GM18909 (cell line): Measurements from ENCODE around the gene CADM1.

Experiments
- ATAC-seq: cut with Tn5 transposase; IDR thresholded peaks from one replicate; pipeline ENCODE4 v1.9.1; 2021; ENCODE audit warnings: mild to moderate bottlenecking; ENCODE audit not compliant: unreplicated experiment, poor library complexity

CADM1 gene

DNA sequence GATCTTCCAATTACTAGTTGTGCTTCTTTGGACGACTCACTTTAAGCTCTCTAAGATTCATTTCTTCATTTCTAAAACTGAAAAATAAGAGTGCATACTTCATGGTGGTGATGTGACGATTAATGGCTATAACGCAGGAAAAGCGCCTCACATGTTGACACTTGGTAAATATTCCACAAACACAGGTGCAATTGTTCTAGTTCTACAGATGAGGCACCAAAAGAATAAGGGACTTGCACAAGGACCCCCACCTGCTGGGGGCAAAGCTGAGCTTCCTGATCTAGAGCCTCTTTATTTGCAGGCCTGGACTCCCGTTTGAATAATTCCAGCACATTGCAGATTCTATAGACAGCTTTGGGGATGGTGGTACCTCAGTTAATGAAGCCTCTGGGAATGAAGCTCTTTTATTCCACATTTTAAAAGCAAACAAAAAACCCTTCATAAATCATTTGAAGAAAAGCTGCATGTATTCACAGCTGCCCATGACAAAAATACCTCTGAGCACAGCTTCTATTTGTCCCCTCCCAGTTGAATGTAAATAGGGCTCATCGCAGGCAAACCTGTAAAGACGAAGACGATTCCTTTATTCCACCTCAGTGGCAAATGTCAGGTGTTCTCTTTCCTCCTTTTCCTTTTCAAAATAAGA, 14.9 kb upstream of the CADM1 start:
- no peak for ATAC-seq

DNA sequence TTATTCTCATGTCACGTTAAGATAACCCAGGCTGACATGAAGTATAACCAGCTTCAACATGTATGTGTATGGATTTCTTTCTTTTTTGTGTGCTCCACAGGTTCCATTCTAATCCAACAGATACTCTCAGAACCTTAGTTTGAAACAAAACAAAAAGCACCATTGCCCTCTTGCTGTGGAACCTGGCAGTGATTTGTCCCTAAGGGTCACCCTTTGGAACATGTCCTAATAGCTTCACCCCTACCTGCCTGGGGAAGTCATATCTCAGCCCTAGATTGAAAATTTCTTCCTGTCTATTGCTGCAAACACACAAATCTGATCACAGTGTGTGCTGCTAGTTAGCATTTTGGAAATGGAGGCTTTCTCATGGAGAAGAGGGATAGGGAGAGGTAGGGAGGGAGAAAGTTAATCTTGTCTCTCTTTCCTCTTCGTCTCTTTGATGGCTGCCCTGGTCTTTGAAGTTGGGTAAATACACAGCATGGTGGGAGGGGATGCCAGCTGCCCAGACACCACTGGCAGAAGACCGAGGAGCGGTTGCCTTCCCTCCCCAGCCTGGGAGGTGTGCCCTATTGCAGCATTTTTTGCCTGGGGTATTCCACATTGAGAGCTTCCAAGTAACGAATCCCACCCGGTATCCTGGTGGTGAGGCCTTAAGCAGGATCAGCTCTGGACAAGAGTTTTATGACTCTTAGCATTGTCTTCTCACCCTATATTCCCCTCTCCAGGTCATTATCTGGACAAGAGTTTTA, 11.6 kb upstream of the CADM1 start:
- ATAC-seq = no peak

DNA sequence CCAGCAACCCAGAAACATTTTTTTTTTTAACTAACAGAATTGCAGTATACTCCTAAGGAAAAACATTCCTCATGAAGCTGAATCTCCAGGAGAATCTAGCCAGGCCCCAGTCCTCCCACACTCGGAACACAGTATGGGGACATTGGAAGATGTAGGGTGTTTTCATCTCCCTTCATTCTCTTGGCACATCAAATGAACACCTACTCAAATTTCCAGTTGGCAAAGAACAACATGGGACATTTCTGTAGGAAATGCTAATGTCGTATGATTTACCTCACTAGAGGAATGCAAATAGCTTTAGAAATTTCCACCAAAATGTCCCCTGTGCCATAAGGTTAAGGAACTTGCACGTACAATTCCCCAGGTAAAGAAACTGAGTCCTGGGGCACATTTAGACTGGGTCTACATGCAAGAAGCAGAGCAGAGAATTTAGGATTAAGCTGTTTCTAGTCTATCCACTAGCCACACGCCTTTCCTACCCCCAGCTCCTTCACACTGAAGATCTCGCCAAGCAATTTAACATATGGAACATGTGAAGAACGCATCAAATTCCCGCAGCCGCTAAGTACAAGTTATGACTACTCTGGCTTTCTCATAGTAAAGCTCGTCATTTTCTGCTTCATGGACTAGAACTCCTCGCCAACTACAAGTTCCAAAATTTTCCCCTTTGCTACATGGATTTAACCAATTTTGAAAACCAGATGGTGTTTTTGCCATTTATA, 2.9 kb upstream of the CADM1 start:
- no peak for ATAC-seq

DNA sequence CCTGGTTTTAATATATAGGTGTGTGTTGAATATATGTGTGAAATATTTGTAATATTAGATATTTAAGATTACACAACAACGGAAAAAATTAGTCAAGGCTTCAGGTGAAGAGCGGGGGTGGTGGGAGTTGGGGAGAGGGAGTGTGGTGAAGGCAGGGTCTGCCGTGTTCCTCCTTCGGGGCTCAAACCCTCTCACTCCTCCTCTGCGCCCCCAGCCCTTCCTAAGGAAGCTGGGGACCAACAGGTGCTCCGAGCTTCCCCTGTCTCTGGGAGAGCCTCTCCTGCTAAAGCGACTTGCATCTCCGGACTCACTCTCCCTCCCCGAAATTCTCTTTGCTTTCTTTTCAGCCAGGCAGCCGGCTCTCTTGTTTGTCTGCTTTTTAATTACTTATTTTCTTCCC, 960 bp upstream of the CADM1 start:
- no peak for ATAC-seq

DNA sequence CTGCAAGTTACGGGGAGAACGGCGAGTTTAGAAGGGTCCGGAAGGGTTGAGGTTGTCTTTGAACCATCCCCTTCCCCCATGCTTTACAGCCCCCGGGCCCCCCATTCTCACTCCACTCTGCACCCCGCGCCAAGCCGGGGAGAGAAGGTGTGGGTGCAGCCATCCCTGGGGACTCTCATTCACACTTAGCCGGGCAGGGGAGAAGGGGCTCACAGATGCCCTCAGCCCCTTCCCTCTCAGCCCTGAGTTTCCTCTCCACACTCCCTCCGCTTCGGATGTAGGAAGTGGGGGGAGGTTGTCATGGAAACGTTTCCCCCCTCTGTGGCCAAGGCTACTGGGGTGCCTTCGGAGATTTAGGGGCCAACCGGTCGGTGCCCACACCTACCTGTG, 334 bp downstream of the CADM1 start:
- ATAC-seq = no peak

DNA sequence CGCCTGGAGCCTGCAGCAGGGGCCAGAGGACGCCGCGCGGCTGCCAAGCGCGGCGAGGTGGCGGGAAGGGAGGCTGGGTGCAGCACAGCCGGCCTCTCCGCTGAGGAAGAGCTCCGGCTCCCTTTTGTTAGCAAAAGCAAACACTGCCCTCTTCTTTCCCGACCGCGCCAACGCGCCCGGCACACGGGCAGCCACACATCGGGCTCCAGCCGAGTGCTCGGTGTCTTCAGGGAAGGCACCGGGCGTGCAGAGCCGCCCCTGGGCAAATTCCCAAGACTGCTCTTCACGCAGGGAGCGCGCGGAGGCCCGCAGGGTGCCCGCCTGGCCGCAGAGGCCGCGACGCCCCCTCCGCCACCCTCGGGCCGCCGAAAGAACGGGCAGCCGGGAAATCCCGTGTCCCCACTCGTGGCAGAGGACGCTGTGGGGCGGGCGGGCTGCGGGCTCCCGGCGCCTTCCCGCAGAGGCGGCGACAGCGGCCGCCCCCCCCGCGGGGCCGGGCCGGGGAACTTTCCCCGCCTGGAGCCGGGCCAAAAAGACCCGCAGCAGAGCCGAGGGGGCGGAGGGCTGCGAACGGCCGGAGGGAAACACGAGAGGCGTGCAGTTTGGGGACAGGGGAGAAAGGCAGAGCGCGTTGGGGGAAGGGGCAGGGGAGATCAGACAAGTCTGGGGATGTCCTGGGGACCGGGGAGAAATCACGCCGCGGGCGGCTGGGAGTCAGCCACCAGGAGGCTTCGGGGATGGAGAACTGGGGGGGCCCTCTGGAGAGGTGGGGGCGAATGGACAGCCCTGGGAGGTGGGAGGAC, 931 bp downstream of the CADM1 start:
- peak; percentile 38 for ATAC-seq

DNA sequence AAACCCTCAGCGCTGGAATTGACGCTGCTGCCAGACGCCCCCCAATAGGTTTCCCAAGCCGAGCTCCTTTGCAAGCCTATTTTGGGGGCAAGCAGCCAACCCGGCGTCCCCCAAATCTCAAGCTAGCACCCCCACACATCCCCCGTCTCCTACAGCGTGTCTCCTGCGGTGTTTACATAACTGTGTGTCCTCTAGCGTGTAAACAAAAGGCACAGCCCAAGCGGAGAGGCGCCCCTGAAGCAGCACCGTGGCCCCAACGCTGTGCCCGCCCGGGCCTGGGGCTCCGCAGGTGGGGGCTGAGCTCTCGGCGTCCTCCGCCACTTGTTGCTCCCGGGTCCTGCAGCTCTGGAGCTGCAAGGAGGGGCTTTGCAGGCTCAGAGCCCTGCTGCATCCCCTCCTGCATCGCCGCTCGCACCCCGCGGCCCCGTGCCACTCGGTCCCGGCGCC, 1.6 kb downstream of the CADM1 start:
- no peak for ATAC-seq

DNA sequence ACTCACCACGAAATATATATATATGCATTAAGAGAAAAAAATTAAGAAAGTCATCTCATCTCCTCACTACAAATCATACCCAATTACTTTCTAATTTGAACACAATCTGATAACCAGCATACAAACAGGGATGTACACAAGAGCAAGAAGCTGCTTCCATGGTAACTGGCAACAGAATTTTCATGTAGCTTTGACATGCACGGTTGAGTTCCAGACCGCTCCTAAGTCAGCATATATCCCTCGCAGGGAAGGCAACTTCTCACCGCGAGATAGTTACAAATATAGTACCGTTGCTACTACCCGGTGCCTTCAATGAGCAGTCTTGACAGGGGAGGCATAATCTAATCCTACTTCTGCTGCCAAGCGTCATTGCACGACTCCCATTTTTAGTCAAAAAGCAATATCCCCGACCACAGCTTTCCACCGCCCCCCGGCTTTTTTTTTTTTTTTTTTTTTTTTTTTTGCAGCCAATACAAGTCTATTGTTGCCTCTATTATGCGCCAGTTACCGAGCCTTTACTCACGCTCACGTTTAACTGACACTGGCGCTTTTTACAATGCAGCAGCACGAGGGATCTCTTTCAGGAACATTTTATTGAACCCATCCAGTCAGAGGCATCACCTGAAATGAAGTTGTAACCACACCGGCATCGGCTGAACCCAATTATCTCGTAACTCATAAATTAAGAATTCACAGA, 2.2 kb downstream of the CADM1 start:
- ATAC-seq = no peak

DNA sequence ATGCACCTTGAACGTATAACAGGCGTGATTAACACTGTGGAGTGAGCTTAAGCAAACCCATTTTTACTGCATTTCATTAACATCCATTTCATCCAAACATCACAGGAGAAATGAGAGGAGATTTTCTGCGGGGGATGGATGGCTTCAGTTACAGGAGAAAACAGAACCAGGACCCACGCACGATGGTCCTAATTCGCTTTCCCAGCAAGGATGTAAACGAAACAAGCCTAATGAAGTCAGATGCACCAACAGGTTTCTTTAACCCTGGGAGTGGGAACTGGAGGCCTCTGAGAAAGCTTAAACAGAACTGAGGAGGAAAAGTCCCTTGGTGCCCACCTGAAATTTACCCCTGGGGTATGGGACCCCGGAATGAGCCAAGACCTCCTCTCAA, 2.7 kb downstream of the CADM1 start:
- no peak for ATAC-seq

DNA sequence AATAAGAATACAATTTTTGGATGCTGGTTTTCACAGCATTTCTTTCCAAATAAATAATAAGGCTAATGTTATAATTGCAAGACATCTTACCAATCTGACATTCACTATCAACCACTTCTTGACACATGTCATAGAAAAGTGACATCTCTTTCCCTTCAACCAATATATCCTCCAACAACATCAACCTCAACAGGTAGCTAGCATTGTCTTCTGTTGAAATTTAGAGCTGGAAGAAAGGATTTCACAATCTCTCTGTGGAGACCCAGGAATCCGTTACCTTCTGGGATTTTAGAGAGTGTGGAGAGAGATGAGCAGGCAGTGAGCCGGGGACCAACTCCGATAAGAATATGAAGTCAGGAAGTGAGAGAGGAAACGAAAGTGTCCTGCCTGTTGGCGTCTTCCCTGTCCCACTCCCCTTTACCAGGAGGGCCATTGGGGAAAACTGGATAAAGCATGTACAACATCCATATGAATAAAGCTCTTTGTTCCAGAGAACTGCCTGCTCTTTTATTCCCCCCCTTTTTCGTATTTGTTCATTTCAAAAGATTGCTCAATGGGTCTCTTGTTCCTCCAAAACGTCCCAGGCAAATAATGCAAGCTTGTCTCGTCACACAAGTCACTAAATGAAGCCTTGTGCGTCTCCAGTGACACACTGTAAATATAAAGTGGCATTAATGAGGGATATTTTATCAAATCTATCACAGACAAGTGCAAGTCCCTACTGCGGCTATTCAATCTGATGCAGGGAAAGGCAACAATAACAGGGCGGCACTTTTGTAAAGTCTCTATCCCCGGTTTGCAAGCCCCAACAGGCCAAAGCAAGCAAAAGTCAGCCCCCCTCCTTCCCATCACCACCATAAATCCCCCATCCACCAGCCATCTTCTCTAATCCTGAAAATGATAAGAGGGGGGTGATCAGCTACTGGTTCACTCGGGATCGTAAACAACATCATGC, 3.4 kb downstream of the CADM1 start:
- ATAC-seq = no peak

DNA sequence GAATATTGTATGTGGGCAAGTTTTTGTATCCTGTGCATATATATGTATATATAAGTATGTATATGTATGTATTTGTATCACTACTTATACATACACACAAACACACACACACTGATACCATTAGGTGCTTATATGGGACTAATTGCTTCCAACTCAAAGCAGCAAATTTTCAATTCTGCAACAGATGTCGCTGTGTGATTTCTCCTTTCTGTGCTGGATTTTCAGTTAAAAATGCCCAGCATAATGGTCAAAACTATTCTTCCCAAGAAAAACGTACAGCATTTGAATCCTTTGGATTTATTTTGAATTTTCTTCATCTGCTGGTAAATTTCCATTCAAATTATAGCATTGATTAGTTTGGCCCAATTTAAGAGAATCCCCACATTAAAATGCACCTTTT, 4.3 kb downstream of the CADM1 start:
- no peak for ATAC-seq

DNA sequence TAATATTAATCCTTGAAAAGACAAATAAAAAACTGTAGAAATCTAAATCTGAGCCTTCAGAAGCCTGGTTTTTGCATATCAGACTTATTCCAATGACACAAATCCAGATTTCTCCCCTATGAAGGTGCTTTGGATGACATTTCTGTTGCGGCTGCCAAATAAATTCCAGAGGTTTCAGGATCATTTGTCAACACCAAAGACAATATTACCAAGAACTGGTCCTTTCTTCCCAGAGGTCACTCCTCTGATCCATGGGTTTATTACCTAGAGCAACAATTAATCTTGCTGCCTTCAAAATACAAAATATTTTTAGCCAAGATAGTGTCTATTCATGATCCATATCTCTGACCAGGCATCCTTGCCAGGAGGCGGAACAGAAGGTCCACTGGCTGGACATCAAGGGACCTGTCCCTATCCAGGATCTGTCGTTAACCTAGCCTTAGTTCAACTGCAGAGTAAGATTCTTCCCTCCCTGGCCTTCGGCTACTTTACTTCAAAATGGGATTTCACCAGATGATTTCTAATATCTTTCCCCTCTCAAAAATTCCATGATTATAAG, 4.9 kb downstream of the CADM1 start:
- ATAC-seq = no peak

DNA sequence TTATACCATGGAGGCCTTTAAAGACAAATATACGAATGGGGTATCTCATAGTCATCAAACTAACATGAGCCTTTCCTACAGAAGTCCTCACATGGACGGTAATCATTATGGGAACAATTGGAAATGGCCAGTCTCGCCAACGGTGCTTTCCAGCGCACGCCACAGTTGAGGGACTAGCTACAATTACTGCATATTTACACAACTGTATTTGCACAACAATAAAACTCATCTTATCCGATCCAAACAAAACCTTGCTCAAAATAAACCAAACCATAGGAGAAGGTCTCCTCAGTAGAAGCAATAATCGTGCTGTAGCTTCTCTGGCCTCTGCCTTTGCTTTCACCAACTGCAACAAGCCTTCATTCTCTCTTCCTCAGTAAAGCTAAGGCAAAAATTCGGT, 5.9 kb downstream of the CADM1 start:
- no peak for ATAC-seq

DNA sequence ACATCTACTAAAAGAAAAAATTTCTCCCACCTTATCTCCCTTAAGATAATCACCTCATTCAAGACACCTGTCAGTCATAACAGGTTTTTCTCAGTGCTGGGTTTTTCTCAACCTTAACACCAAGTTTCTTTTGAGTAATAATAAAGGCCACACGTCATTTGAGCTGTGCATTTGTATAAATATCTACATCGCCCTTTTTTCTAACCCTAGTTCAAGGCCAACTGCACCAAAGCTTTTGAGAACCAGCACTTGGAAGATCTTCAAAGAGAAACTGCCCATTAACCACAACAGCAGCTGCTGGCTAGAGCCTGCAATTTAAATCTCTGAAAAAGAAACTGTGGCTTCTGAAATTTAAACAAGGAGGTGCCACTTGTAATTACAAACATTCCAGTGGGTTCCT, 6.9 kb downstream of the CADM1 start:
- no peak for ATAC-seq

DNA sequence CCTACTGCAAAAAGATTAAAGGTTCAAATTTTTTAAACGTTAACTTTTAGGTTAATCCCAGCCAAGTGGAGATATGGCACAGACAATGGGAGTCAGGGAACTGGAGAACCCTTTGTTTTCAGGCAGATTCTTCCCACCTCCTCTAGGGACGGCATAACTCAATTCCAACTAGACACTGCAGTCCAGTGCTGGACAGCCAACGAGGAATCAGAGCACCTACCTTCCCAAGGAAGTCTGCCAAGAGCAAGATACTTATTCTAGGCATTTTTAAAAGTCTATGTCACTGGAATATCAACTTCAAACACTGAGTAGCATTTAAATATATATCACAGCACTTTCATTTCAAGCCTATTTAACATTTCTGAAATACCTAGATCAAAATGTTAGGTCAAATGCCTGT, 7.3 kb downstream of the CADM1 start:
- ATAC-seq = no peak

DNA sequence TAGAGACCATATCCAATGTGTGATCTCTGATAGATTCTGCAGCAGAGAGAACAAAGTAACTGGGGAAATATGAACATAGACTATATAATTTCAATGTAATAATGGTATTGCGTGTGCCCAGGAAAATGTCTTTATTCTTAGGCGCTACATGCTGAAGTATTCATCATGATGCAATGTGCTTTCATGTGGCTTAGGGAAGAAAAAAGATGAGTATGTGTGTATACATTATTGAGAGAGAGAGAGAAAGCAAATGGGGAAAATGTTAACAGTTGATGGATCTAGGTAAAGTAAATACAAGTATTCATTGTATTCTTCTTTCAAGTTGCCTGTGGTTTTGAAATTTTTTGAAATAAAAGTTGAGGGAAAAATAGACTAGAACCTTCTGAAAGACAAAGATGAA, 10.3 kb downstream of the CADM1 start:
- no peak for ATAC-seq

DNA sequence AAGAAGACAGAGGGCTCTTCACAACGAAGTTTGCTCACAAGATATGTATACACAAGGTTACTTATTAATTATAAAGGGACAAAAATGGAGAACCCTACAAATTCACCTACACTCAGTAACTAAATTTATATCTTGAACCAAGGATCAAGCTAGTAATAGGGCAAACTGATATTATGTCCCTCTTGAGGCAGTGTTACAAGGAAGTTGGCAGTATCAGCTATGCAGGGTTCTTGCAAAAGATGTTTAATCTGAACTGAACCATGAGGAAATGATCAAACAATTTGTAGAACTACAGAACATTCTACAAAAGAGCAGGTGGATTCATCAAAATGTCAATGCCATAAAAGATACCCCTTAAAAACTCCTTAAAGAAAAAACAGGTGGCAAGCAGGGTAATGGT, 10.7 kb downstream of the CADM1 start:
- ATAC-seq = no peak

DNA sequence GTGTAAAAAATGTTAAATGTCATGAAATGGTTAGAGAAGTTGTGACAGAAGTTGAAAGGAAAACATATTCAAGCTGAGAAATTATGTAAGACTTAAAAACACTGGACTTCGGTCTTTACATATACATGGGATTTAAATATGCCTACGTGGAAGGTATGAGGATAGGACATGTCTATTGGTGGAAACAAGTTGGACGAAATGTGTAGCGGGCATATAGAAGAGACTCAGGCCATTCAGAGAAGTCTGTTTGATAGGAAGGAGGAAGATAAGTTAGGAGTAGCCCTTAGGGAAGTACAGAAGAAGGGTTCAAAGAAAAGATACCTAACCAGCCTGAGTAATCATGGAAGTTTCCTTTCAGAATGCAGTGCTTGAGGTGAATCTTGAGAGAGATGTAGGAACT, 14.7 kb downstream of the CADM1 start:
- no peak for ATAC-seq

DNA sequence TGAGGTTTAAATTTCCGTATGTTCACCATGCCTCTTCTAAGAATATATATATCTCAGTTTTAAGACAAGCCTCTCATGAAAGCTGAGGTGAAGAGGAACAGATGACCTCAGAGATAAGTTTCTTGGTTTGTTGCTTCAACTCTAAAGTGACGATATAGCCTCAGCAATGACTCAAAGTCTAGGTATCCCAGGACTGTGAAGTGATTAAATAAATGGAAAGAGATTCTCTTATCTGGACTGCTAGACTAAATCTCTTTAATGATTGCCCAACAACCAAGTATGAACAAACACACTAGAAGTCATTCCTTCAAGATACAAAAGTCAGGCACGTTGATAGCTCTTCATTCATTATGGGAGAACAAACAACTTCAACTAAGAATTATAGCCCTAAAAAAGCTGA, 15.3 kb downstream of the CADM1 start:
- ATAC-seq = no peak
